Chondrocyte (in vitro differentiated cells): ENCODE measurements around the gene KAZN. TPM values are rescaled to one million over a fixed set of nuclear protein-coding genes. Genes with fewer than 3 reads are reported as not detected.

ENCODE experiments used
- DNase-seq: peaks from one replicate; pipeline ENCODE4 v3.0.0; 2021; ENCODE audit warnings: mixed read lengths, low spot score
- H3K27ac Mint-ChIP-seq: one replicate; pipeline ENCODE4 v1.8.0; 2021; ENCODE audit warnings: mild to moderate bottlenecking, moderate library complexity, mixed read lengths; ENCODE audit not compliant: unreplicated experiment
- H3K27me3 Mint-ChIP-seq: 2 replicates; pipeline ENCODE4 v1.8.0; 2021; ENCODE audit warnings: low read depth, mixed read lengths
- H3K36me3 Mint-ChIP-seq: 2 replicates; pipeline ENCODE4 v1.8.0; 2021; ENCODE audit warnings: low read depth, mixed read lengths
- H3K4me1 Mint-ChIP-seq: 2 replicates; pipeline ENCODE4 v1.8.0; 2021; ENCODE audit warnings: low read depth, mild to moderate bottlenecking, mixed read lengths
- H3K4me3 Mint-ChIP-seq: one replicate; pipeline ENCODE4 v1.8.0; 2021; ENCODE audit warnings: mild to moderate bottlenecking, moderate library complexity, mixed read lengths; ENCODE audit not compliant: unreplicated experiment
- H3K9me3 Mint-ChIP-seq: 2 replicates; pipeline ENCODE4 v1.8.0; 2021; ENCODE audit warnings: low read depth, mixed read lengths
- total RNA-seq: library from RNA; stranded (reverse); gene quantifications from 3 replicates; pipeline ENCODE4 v1.2.1, GENCODE V29; 2021
- TF ChIP-seq, protein P1 (sequence below): fragments of 200-600 bp; sonication (generic); IDR thresholded peaks from 2 replicates; pipeline ENCODE4 v1.5.0; 2021; ENCODE audit warnings: antibody characterized with exemption, mild to moderate bottlenecking, moderate library complexity

Gene KAZN
- total RNA-seq, 1 donor from 2014 or later = 29.6 TPM

DNA sequence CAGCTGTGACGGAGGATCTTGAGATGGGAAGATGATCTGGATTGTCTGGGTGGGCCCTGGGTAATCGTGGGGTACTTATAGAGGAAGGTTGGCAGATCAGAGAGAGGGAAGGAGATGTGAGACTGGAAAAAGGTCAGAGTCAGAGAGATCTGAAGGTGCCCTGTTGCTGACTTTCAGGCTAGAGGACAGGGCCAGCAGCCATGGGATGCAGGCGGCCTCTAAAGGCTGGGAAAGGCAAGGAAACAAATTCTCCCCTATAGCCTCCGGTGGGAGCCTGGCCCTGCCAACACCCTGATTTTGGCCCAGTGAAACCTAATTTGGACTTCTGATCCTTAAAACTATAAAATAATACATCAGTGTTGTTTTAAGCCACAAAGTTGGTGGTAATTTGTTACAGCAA is 401.5 kb downstream of the KAZN start:
- H3K4me3 Mint-ChIP-seq = no peak overlapping the region
- H3K27me3 Mint-ChIP-seq = no peaks in the 10 kb centered on the region
- DNase-seq = no peak
- H3K27ac Mint-ChIP-seq = no peak overlapping the region
- H3K36me3 Mint-ChIP-seq = no peaks in the 10 kb centered on the region
- TF ChIP-seq, protein P1, sequence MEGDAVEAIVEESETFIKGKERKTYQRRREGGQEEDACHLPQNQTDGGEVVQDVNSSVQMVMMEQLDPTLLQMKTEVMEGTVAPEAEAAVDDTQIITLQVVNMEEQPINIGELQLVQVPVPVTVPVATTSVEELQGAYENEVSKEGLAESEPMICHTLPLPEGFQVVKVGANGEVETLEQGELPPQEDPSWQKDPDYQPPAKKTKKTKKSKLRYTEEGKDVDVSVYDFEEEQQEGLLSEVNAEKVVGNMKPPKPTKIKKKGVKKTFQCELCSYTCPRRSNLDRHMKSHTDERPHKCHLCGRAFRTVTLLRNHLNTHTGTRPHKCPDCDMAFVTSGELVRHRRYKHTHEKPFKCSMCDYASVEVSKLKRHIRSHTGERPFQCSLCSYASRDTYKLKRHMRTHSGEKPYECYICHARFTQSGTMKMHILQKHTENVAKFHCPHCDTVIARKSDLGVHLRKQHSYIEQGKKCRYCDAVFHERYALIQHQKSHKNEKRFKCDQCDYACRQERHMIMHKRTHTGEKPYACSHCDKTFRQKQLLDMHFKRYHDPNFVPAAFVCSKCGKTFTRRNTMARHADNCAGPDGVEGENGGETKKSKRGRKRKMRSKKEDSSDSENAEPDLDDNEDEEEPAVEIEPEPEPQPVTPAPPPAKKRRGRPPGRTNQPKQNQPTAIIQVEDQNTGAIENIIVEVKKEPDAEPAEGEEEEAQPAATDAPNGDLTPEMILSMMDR = peak; percentile 32
- H3K4me1 Mint-ChIP-seq = peaks cover 52% of the 10 kb centered on the region
- H3K9me3 Mint-ChIP-seq = no peaks in the 10 kb centered on the region

DNA sequence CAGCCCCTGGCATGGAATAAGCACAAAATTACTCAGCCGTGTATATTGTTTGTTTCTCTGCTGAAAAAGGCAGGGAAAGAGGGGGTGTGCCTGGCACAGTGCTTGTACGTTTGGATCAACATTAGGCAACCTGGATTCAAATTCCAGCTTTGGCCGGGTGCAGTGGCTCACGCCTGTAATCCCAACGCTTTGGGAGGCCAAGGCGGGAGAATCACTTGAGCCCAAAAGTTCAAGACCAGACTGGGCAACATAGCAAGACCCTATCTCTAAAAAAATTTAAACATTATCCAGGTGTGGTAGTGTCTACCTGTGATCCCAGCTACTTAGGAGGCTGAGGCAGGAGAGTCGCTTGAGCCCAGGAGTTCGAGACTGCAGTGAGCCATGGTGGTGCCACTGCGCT is 402.2 kb downstream of the KAZN start:
- peaks cover 51% of the 10 kb centered on the region for H3K4me1 Mint-ChIP-seq
- DNase-seq = no peak
- no peaks in the 10 kb centered on the region for H3K36me3 Mint-ChIP-seq
- no peaks in the 10 kb centered on the region for H3K9me3 Mint-ChIP-seq
- H3K4me3 Mint-ChIP-seq = no peak overlapping the region
- H3K27me3 Mint-ChIP-seq = no peaks in the 10 kb centered on the region
- no peak overlapping the region for H3K27ac Mint-ChIP-seq
- TF ChIP-seq, protein P1 = no peak

DNA sequence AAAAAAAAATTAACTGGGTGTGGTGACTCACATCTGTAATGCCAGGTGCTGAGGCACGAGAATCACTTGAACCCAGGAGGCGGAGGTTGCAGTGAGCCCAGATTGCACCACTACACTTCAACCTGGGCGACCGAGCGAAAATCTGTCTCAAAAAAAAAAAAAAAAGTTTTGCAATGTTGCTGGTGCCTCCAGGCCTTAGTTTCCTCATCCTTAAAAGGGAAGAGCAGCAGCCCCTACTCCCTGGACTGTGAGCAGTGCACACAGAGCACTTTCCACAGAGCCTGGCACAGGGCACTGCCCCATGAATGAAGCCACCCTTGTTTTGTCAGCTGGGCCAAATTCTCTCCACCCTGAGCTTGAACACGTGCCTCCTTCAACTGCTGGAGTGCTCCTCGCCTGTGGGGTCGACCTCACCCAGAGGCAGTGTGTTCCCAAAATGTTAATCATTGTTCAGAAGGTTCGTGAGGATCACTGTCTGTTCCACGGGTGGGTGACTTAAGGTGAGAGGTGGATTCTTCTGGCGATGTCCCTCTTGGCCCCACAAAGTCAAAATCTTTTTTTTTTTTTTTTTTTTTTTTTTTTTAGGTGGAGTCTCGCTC is 402.9 kb downstream of the KAZN start:
- TF ChIP-seq, protein P1 = no peak
- Mint-ChIP-seq H3K27ac (no peak overlapping the region), H3K4me1 (peaks cover 46% of the 10 kb centered on the region), H3K36me3 (no peaks in the 10 kb centered on the region), H3K9me3 (no peaks in the 10 kb centered on the region), H3K4me3 (no peak overlapping the region), H3K27me3 (no peaks in the 10 kb centered on the region)
- no peak for DNase-seq

DNA sequence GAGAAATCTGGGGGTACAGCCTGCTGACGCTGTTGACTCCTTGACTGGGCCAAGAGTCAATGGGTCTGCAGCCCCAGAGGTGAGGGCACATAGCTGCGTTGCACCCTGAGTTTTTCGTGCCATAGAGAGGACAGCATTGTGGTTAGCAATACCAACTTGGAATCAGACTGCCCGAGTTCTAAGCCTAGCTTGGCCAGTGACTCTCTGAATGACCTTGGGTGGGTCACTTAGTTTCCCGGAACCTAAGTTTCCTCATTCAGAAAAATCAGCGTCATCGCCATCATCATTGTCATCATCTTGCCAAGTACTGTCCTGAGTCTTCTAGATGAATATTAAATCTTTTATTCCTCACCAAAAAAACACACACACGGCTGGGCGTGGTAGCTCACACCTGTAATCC is 403.8 kb downstream of the KAZN start:
- H3K36me3 Mint-ChIP-seq = no peaks in the 10 kb centered on the region
- no peak overlapping the region for H3K27ac Mint-ChIP-seq
- no peak for DNase-seq
- no peak overlapping the region for H3K4me3 Mint-ChIP-seq
- peaks cover 37% of the 10 kb centered on the region for H3K4me1 Mint-ChIP-seq
- H3K9me3 Mint-ChIP-seq = no peaks in the 10 kb centered on the region
- no peaks in the 10 kb centered on the region for H3K27me3 Mint-ChIP-seq
- TF ChIP-seq, protein P1 = no peak

DNA sequence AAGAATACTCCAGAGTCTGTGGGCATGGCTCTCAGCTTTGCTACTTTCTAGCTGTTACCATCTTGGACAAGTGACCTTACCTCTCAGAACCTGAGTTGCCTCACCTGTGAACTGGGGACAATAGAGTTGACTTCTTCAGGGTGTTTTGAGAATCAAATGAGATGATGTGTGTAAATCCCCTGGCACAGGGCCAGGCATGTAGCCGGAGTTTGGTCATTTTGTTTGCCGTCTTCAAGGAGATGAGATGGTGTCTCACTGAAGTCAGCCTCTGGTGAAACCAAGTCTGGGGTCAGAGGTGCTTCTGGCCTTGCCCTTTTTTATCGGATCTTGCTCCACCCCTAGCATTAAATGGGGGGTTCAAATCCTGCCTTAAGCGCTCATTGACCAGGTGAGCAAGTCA is 405.9 kb downstream of the KAZN start:
- H3K27me3 Mint-ChIP-seq = no peaks in the 10 kb centered on the region
- TF ChIP-seq, protein P1 = no peak
- peak overlapping the region; percentile 5 for H3K27ac Mint-ChIP-seq
- no peak overlapping the region for H3K4me3 Mint-ChIP-seq
- no peaks in the 10 kb centered on the region for H3K36me3 Mint-ChIP-seq
- peaks cover 42% of the 10 kb centered on the region for H3K4me1 Mint-ChIP-seq
- no peaks in the 10 kb centered on the region for H3K9me3 Mint-ChIP-seq
- DNase-seq = no peak
